Keratinocyte (primary cell): ENCODE results near the gene BBS9. TPM values are rescaled to one million over a fixed set of nuclear protein-coding genes. Genes with fewer than 3 reads are reported as not detected.

ENCODE experiments used
- DNase-seq: peaks from one replicate; pipeline ENCODE4 v3.0.0-alpha.2; 2011; ENCODE audit warnings: low read depth, missing footprints, low spot score
- FAIRE-seq: peaks from 2 replicates; lab custom pipeline; 2011; peaks lifted over from hg19 to GRCh38; lab: Jason Lieb, UNC
- H2AFZ ChIP-seq: 2 replicates; pipeline ENCODE4 v1.6.0; 2012; ENCODE audit warnings: low read length, control low read depth, inconsistent platforms; ENCODE audit not compliant: control insufficient read depth
- H3K27ac ChIP-seq: 2 replicates; pipeline ENCODE4 v1.5.1; 2011; ENCODE audit warnings: low read length; ENCODE audit not compliant: control insufficient read depth, insufficient read depth
- H3K27me3 ChIP-seq: 3 replicates; pipeline ENCODE4 v1.6.0; 2011; ENCODE audit warnings: low read length; ENCODE audit not compliant: control insufficient read depth, insufficient read depth; ENCODE audit errors: extremely low read depth
- H3K36me3 ChIP-seq, 2 experiments: 2 replicates in 1 of 2; 3 replicates in 1 of 2; pipeline ENCODE4 v1.5.1; 2011; ENCODE audit warnings: low read length in 2 of 2, mild to moderate bottlenecking in 1 of 2; ENCODE audit not compliant: control insufficient read depth in 2 of 2, insufficient read depth in 2 of 2; ENCODE audit errors: extremely low read depth in 1 of 2
- H3K4me1 ChIP-seq: 3 replicates; pipeline ENCODE4 v1.5.1; 2011; ENCODE audit warnings: low read length; ENCODE audit not compliant: control insufficient read depth, insufficient read depth; ENCODE audit errors: extremely low read depth
- H3K4me2 ChIP-seq: 3 replicates; pipeline ENCODE4 v1.6.0; 2011; ENCODE audit warnings: low read depth, low read length; ENCODE audit not compliant: control insufficient read depth, insufficient read depth; ENCODE audit errors: extremely low read depth
- H3K4me3 ChIP-seq, 3 experiments: fragments of 200-600 bp in 1 of 3; sonication (generic) in 1 of 3; 2 replicates in 2 of 3; 3 replicates in 1 of 3; pipeline ENCODE4 v1.5.1; 2011 to 2016; ENCODE audit warnings: low read length in 3 of 3, mild to moderate bottlenecking in 3 of 3, control low read depth in 2 of 3, inconsistent platforms in 1 of 3, low read depth in 1 of 3, mixed read lengths in 1 of 3, mixed run types in 1 of 3, moderate library complexity in 1 of 3; ENCODE audit not compliant: control insufficient read depth in 2 of 3, insufficient read depth in 2 of 3; ENCODE audit errors: extremely low read depth in 1 of 3
- H3K79me2 ChIP-seq: 2 replicates; pipeline ENCODE4 v1.6.0; 2012; ENCODE audit warnings: low read length; ENCODE audit not compliant: control insufficient read depth, insufficient read depth
- H3K9ac ChIP-seq: 3 replicates; pipeline ENCODE4 v1.6.0; 2011; ENCODE audit warnings: low read length; ENCODE audit not compliant: control insufficient read depth, insufficient read depth; ENCODE audit errors: extremely low read depth
- H3K9me1 ChIP-seq: 3 replicates; pipeline ENCODE4 v1.6.0; 2011; ENCODE audit warnings: low read length; ENCODE audit not compliant: control insufficient read depth, insufficient read depth; ENCODE audit errors: extremely low read depth
- H3K9me3 ChIP-seq: 2 replicates; pipeline ENCODE4 v1.5.1; 2012; ENCODE audit warnings: low read depth, low read length; ENCODE audit not compliant: control insufficient read depth
- H4K20me1 ChIP-seq: 3 replicates; pipeline ENCODE4 v1.6.0; 2011; ENCODE audit warnings: low read length; ENCODE audit not compliant: control insufficient read depth, insufficient read depth; ENCODE audit errors: extremely low read depth
- EZH2 ChIP-seq: IDR thresholded peaks from one replicate; pipeline ENCODE4 v1.6.1; 2012; ENCODE audit warnings: inconsistent platforms, mild to moderate bottlenecking, low read length, moderate library complexity
- dilution Hi-C: fragments of 300-500 bp; cut with MboI; formaldehyde crosslinking; loops from one replicate; pipeline ENCODE4 v1.7.0; 2020; ENCODE audit warnings: low sequenced_read_pairs; ENCODE audit not compliant: extremely low pct_ligation_motif_present
- polyA plus RNA-seq, 5 experiments: library from polyadenylated mRNA; depleted of rRNA in 3 of 5; stranded (reverse) in 3 of 5; stranded (forward) in 1 of 5; unstranded in 1 of 5; fragments of >200 nt; gene quantifications; 1 replicate in 1 of 5; 2 replicates in 3 of 5; 3 replicates in 1 of 5; pipeline versions ENCODE4 v1.2.1 to v1.2.3, GENCODE V29; 2011 to 2012; ENCODE audit warnings: missing spikeins in 2 of 5, low read depth in 1 of 5, low replicate concordance in 1 of 5
- TF ChIP-seq, protein P1 (sequence below), 3 experiments: IDR thresholded peaks in 1 of 3; conservative IDR thresholded peaks in 1 of 3; optimal IDR thresholded peaks in 1 of 3; 2 replicates in 2 of 3; 3 replicates in 1 of 3; pipeline versions ENCODE3 to v1.5.1; 2011; ENCODE audit warnings: low read length in 3 of 3, mild to moderate bottlenecking in 3 of 3, moderate library complexity in 2 of 3, control low read depth in 1 of 3, inconsistent platforms in 1 of 3; ENCODE audit not compliant: insufficient read depth in 2 of 3; ENCODE audit errors: extremely low read depth in 1 of 3

The BBS9 gene
- polyA plus RNA-seq, 1 donor (not counting 4 experiments of a cell fraction or from before 2014, with no cell fraction given), result 7.6 TPM

DNA sequence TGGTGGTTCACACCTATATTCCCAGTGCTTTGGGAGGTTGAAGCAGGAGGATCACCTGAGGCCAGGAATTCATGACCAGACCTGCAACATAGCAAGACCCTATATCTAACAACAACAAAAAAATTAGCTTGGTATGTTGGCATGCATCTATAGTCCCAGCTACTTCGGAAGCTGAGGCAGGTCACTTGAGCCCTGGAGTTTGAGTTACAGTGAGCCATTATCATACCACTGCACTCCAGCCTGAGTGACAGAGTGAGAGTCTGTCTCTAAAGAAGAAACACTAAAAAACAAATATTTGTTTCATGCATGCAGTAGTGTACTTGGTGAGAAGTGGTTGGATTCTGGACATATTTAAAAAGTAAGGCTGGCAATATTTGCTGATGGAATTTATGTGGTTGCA, 198.1 kb downstream of the BBS9 start:
- no peaks in the 10 kb centered on the region for H3K27me3 ChIP-seq
- no peaks in the 10 kb centered on the region for H4K20me1 ChIP-seq
- H3K9me3 ChIP-seq, result no peaks in the 10 kb centered on the region
- DNase-seq (no peak), FAIRE-seq (no peak)
- dilution Hi-C loops, result no loop called here
- H3K9ac ChIP-seq, result no peak overlapping the region
- H3K79me2 ChIP-seq, result no peaks in the 10 kb centered on the region
- no peak overlapping the region for H3K4me2 ChIP-seq
- H2AFZ ChIP-seq, result no peak overlapping the region
- no peak overlapping the region for H3K27ac ChIP-seq
- H3K9me1 ChIP-seq, result no peaks in the 10 kb centered on the region
- H3K4me1 ChIP-seq, result no peaks in the 10 kb centered on the region
- H3K36me3 ChIP-seq, result no peaks in the 10 kb centered on the region
- H3K4me3 ChIP-seq, result no peak overlapping the region
- no peak for TF ChIP-seq EZH2
- TF ChIP-seq, protein P1, sequence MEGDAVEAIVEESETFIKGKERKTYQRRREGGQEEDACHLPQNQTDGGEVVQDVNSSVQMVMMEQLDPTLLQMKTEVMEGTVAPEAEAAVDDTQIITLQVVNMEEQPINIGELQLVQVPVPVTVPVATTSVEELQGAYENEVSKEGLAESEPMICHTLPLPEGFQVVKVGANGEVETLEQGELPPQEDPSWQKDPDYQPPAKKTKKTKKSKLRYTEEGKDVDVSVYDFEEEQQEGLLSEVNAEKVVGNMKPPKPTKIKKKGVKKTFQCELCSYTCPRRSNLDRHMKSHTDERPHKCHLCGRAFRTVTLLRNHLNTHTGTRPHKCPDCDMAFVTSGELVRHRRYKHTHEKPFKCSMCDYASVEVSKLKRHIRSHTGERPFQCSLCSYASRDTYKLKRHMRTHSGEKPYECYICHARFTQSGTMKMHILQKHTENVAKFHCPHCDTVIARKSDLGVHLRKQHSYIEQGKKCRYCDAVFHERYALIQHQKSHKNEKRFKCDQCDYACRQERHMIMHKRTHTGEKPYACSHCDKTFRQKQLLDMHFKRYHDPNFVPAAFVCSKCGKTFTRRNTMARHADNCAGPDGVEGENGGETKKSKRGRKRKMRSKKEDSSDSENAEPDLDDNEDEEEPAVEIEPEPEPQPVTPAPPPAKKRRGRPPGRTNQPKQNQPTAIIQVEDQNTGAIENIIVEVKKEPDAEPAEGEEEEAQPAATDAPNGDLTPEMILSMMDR (optimal IDR thresholded peaks at IDR 0.05 in 1 of 3, IDR thresholded peaks at IDR 0.05 in 1 of 3, conservative IDR thresholded peaks at IDR 0.05 in 1 of 3; ENCODE audit: extremely low read depth in 1 of 3, insufficient read depth in 2 of 3, low read length in 3 of 3), result no peak

DNA sequence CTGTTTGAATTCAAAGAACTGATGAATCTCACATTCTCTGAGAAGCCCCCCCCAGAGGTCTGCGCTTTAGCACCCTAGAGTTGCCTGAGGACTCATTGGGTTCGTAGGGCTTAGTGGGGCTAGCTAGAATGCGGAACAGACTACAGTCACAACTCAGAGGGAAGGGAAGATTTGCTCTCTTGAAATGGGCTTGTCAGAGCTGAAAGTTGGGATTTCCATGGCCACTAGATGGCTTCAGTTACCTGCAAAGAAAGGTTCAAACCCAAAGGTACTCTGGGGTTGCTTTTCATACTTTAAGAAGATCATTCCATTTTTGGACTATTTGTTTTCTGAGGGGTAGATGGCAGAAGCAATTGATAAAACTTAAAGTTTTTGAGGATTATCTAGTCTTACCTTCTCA, 205.0 kb downstream of the BBS9 start:
- no peak overlapping the region for H3K9ac ChIP-seq
- no peaks in the 10 kb centered on the region for H3K9me3 ChIP-seq
- H3K27me3 ChIP-seq, result no peaks in the 10 kb centered on the region
- DNase-seq (no peak), FAIRE-seq (peak; percentile 52)
- no peaks in the 10 kb centered on the region for H3K4me1 ChIP-seq
- H3K79me2 ChIP-seq, result no peaks in the 10 kb centered on the region
- H3K4me3 ChIP-seq, result no peak overlapping the region
- H3K27ac ChIP-seq, result no peak overlapping the region
- dilution Hi-C loops, result no loop called here
- H3K36me3 ChIP-seq, result no peaks in the 10 kb centered on the region
- TF ChIP-seq EZH2, result no peak
- TF ChIP-seq, protein P1 (optimal IDR thresholded peaks at IDR 0.05 in 1 of 3, IDR thresholded peaks at IDR 0.05 in 1 of 3, conservative IDR thresholded peaks at IDR 0.05 in 1 of 3; ENCODE audit: extremely low read depth in 1 of 3, insufficient read depth in 2 of 3, low read length in 3 of 3), result peak; percentile 37 to 69 (median 66)
- H2AFZ ChIP-seq, result no peak overlapping the region
- H3K9me1 ChIP-seq, result no peaks in the 10 kb centered on the region
- H4K20me1 ChIP-seq, result no peaks in the 10 kb centered on the region
- no peak overlapping the region for H3K4me2 ChIP-seq
